Caco-2 (cell line): ENCODE measurements around the gene VOPP1. TPM values are rescaled to one million over a fixed set of nuclear protein-coding genes. Genes with fewer than 3 reads are reported as not detected.

Experiments
- BruUV-seq: library from RNA; stranded (reverse); fragments of 400-500 nt; replicated peaks from 2 replicates; lab custom pipeline; 2021; lab: Mats Ljungman, UMichigan
- CTCF ChIA-PET: fragments of 300-600 bp; sonication (Branson Sonifier 250); formaldehyde crosslinking; loops from one replicate; lab custom pipeline; 2022; ENCODE audit warnings: antibody characterized with exemption; lab: Charles Lee
- POLR2A ChIA-PET: fragments of 300-600 bp; sonication (Branson Sonifier 250); formaldehyde crosslinking; loops from one replicate; lab custom pipeline; 2022; ENCODE audit warnings: antibody characterized with exemption; lab: Charles Lee
- DNase-seq, 2 experiments: peaks; one replicate each; pipeline versions ENCODE4 v3.0.0 to v3.0.0-alpha.2; 2020 to 2022
- H3K27me3 ChIP-seq: replicated peaks from 2 replicates; pipeline ENCODE4 v1.6.0; 2011; ENCODE audit warnings: low read length; ENCODE audit not compliant: control insufficient read depth, insufficient read depth
- H3K36me3 ChIP-seq: 2 replicates; pipeline ENCODE4 v1.5.1; 2011; ENCODE audit warnings: low read length; ENCODE audit not compliant: control insufficient read depth, insufficient read depth
- H3K4me1 ChIP-seq: fragments of 250-450 bp; sonication (Bioruptor Pico); 2 replicates; pipeline ENCODE4 v1.5.1; 2020; ENCODE audit warnings: mild to moderate bottlenecking
- H3K4me3 ChIP-seq: 2 replicates; pipeline ENCODE4 v1.5.1; 2011; ENCODE audit warnings: low read depth, mild to moderate bottlenecking, control low read depth, low read length
- H3K9me3 ChIP-seq: fragments of 250-450 bp; sonication (Bioruptor Pico); 2 replicates; pipeline ENCODE4 v1.5.1; 2020; ENCODE audit warnings: mild to moderate bottlenecking, moderate library complexity
- H3K27ac Mint-ChIP-seq: one replicate; pipeline ENCODE4 v1.8.0; 2022; ENCODE audit warnings: mixed read lengths; ENCODE audit not compliant: unreplicated experiment
- H3K27me3 Mint-ChIP-seq: one replicate; pipeline ENCODE4 v1.8.0; 2022; ENCODE audit warnings: mixed read lengths; ENCODE audit not compliant: insufficient read depth, unreplicated experiment
- H3K36me3 Mint-ChIP-seq: one replicate; pipeline ENCODE4 v1.8.0; 2022; ENCODE audit warnings: mild to moderate bottlenecking, mixed read lengths; ENCODE audit not compliant: insufficient read depth, unreplicated experiment
- H3K4me1 Mint-ChIP-seq: one replicate; pipeline ENCODE4 v1.8.0; 2022; ENCODE audit warnings: low read depth, mixed read lengths; ENCODE audit not compliant: unreplicated experiment
- H3K4me3 Mint-ChIP-seq: one replicate; pipeline ENCODE4 v1.8.0; 2022; ENCODE audit warnings: mild to moderate bottlenecking, moderate library complexity, mixed read lengths; ENCODE audit not compliant: unreplicated experiment
- H3K9me3 Mint-ChIP-seq: one replicate; pipeline ENCODE4 v1.8.0; 2022; ENCODE audit warnings: mixed read lengths; ENCODE audit not compliant: unreplicated experiment
- intact Hi-C: fragments of 100-400 bp; cut with micrococcal nuclease; formaldehyde crosslinking; loops from one replicate; pipeline ENCODE4 v1.10.0; 2022; ENCODE audit not compliant: unreplicated experiment
- total RNA-seq: library from RNA; stranded (reverse); gene quantifications from 2 replicates; pipeline ENCODE4 v1.2.3, GENCODE V29; 2022
- TF ChIP-seq, protein P1 (sequence below), 2 experiments: fragments of 200-600 bp in 1 of 2; IDR thresholded peaks; 1 replicate in 1 of 2; 2 replicates in 1 of 2; pipeline versions ENCODE4 v1.5.1 to v1.8.0; 2011 to 2022; ENCODE audit warnings: antibody characterized with exemption in 1 of 2, control low read depth in 1 of 2, inconsistent platforms in 1 of 2, low read depth in 1 of 2, low read length in 1 of 2, mild to moderate bottlenecking in 1 of 2, moderate library complexity in 1 of 2; ENCODE audit not compliant: insufficient read depth in 1 of 2, severe bottlenecking in 1 of 2, unreplicated experiment in 1 of 2

VOPP1 gene
- total RNA-seq, 1 experiment from 2014 or later = 46.8 TPM

DNA sequence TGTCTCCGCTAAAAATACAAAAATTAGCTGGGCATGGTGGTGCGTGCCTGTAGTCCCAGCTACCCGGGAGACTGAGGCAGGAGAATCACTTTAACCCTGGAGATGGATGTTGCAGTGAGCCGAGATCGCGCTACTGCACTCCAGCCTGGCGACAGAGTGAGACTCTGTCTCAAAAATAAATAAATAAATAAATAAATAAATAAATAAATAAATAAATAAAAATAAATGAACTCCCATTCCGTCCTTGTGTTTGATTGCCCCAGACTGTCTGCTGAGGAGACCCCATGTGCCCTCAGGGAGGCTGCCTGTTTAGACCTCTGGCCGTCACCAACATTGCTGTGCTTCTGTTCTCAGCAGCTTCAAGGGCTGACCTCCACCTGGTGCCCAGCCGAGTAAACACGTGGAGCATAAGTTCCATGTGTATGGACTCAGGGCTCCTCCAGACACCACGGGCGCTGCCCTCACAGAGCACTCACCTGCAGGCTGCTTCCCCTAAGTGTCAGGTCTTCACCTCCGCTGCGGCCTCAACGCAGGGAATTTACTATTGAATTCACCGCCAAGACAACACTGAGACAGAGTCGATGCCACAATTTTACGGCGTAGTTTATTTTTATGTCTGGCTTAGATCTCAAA is 32.0 kb downstream of the VOPP1 start:
- Histone ChIP-seq H3K4me3 (no peak overlapping the region), H3K9me3 (no peaks in the 10 kb centered on the region), H3K27me3 (no peaks in the 10 kb centered on the region), H3K4me1 (no peaks in the 10 kb centered on the region; the same call in 1 of the 2 replicates), H3K36me3 (no peaks in the 10 kb centered on the region)
- CTCF ChIA-PET = no interaction called here
- no TSS peak for BruUV-seq
- H3K4me3 Mint-ChIP-seq = no peak overlapping the region
- DNase-seq = no peak
- H3K27ac Mint-ChIP-seq = no peak overlapping the region
- no peaks in the 10 kb centered on the region for H3K36me3 Mint-ChIP-seq
- H3K9me3 Mint-ChIP-seq = no peaks in the 10 kb centered on the region
- POLR2A ChIA-PET = no interaction called here
- TF ChIP-seq, protein P1, sequence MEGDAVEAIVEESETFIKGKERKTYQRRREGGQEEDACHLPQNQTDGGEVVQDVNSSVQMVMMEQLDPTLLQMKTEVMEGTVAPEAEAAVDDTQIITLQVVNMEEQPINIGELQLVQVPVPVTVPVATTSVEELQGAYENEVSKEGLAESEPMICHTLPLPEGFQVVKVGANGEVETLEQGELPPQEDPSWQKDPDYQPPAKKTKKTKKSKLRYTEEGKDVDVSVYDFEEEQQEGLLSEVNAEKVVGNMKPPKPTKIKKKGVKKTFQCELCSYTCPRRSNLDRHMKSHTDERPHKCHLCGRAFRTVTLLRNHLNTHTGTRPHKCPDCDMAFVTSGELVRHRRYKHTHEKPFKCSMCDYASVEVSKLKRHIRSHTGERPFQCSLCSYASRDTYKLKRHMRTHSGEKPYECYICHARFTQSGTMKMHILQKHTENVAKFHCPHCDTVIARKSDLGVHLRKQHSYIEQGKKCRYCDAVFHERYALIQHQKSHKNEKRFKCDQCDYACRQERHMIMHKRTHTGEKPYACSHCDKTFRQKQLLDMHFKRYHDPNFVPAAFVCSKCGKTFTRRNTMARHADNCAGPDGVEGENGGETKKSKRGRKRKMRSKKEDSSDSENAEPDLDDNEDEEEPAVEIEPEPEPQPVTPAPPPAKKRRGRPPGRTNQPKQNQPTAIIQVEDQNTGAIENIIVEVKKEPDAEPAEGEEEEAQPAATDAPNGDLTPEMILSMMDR (IDR thresholded peaks at IDR 0.05; ENCODE audit: insufficient read depth in 1 of 2, low read depth in 1 of 2, low read length in 1 of 2, severe bottlenecking in 1 of 2, unreplicated experiment in 1 of 2) = no peak
- no peaks in the 10 kb centered on the region for H3K4me1 Mint-ChIP-seq
- H3K27me3 Mint-ChIP-seq = no peaks in the 10 kb centered on the region
- intact Hi-C loops = no loop called here

DNA sequence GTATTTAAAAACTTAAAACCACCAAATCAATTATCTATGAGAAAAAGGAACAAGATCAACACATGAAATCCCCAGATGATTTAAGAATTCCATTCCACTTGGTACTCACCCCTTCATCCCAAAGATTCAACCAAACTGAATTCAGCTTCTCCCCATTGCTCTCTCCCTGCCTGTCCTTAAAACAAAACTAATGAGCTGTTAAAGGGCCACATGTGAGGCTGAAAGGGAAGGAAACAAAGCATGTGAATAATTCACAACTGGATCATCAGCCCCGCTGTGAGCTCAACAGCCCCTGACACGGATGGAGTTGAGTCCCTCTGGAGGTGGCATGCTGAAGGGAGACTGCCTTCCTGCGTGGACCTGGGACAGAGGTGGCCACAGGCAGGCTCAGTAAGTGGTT is 32.9 kb downstream of the VOPP1 start:
- POLR2A ChIA-PET = no interaction called here
- no peak overlapping the region for H3K4me3 Mint-ChIP-seq
- BruUV-seq = no TSS peak

DNA sequence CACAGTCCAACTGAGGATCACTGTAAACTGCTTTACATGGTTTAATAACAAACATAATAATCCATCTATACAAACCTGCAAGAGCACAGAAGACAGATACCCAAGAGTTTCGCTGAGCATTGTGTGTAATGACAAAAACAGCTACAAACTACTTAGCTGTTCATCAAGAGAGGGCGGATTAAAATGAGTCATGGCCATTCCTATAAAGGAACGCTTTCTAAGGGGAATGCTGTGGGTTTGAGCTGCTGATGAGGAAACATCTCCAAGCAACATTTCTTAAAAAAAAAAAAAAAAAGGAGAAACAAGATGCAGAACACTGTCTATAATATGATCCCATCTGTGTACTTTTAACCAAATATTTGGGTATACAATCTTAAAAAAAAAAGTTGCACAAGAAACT is 33.8 kb downstream of the VOPP1 start:
- no peak for DNase-seq
- intact Hi-C loops = no loop called here
- TF ChIP-seq, protein P1 (IDR thresholded peaks at IDR 0.05; ENCODE audit: insufficient read depth in 1 of 2, low read depth in 1 of 2, low read length in 1 of 2, severe bottlenecking in 1 of 2, unreplicated experiment in 1 of 2) = no peak
- ChIA-PET CTCF (no interaction called here), POLR2A (interaction anchor here (0.6 kb wide), 1 partner anchor 173 kb away, joined by 4 read pairs; no protein-coding TSS in a partner anchor)
- Mint-ChIP-seq H3K27ac (no peak overlapping the region), H3K4me3 (no peak overlapping the region), H3K36me3 (no peaks in the 10 kb centered on the region), H3K4me1 (peaks cover 12% of the 10 kb centered on the region), H3K9me3 (no peaks in the 10 kb centered on the region), H3K27me3 (no peaks in the 10 kb centered on the region)
- BruUV-seq = no TSS peak
- Histone ChIP-seq H3K27me3 (no peaks in the 10 kb centered on the region), H3K4me1 (peaks cover 9% of the 10 kb centered on the region), H3K36me3 (no peaks in the 10 kb centered on the region), H3K9me3 (no peaks in the 10 kb centered on the region), H3K4me3 (no peak overlapping the region)

More for the DNA sequence above, 32.9 kb downstream of the VOPP1 start:
- no peaks in the 10 kb centered on the region for H3K36me3 Mint-ChIP-seq
- H3K27me3 Mint-ChIP-seq = no peaks in the 10 kb centered on the region
- H3K4me3 ChIP-seq = no peak overlapping the region
- no peaks in the 10 kb centered on the region for H3K27me3 ChIP-seq
- H3K4me1 ChIP-seq = peaks cover 7% of the 10 kb centered on the region
- TF ChIP-seq, protein P1 (IDR thresholded peaks at IDR 0.05; ENCODE audit: insufficient read depth in 1 of 2, low read depth in 1 of 2, low read length in 1 of 2, severe bottlenecking in 1 of 2, unreplicated experiment in 1 of 2) = no peak
- H3K36me3 ChIP-seq = no peaks in the 10 kb centered on the region
- peaks cover 7% of the 10 kb centered on the region for H3K4me1 Mint-ChIP-seq
- intact Hi-C loops = no loop called here
- CTCF ChIA-PET = no interaction called here
- no peaks in the 10 kb centered on the region for H3K9me3 ChIP-seq
- H3K9me3 Mint-ChIP-seq = no peaks in the 10 kb centered on the region
- DNase-seq = no peak
- H3K27ac Mint-ChIP-seq = no peak overlapping the region
